ENCODE measurements around the gene RPN1.

RPN1 gene

DNA sequence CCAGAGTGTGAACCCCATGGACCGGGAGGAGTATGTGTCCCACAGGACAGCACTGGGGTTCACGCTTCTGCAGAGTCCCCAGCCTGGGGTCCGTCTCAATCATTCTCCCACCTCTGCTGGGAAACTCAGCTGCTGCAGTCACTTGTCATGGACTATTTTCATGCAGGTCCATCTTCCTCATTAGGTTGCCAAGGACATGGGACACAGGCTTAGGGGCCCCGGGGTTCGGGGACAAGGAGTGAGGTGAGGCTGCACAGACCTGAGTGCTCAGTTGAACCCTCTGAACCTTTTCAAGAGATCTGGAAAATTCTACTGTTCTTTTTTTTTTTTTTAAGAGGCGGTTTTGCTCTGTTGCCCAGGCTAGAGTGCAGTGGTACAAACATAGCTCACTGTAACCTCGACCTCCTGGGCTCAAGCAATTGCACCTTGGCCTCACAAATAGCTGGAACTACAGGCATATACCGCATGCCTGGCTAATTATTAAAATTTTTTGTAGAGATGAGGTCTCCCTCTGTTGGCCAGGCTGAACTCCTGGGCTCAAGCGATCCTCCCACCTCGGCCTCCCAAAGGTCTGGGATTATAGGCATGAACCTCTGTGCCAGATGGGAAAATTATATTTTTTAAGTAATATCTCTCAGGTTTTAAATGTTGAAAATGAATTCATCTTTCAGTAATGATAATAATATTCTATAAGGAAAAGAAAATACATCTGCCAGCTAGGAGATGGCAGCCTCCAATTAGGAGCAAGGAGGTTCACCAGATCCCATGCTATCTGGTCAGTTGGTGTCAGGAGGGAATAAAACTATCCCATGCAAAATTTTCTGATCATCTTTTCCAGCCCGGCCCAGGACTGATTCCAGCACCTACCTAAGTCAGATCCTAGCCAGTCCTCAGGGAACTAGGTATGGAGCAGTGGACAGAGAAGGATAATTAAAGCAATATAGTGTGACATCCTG, 45.2 kb downstream of the RPN1 start:
- CTCF ChIA-PET, result interaction anchor here (1.0 to 6.6 kb wide), 8 partner anchors 11 to 510 kb away, joined by 3 to 69 read pairs (median 6); no protein-coding TSS in a partner anchor
- POLR2A ChIA-PET, result no interaction called here
- DNase-seq (ENCODE audit: extremely low spot score), result no peak
- TF ChIP-seq, protein P1, sequence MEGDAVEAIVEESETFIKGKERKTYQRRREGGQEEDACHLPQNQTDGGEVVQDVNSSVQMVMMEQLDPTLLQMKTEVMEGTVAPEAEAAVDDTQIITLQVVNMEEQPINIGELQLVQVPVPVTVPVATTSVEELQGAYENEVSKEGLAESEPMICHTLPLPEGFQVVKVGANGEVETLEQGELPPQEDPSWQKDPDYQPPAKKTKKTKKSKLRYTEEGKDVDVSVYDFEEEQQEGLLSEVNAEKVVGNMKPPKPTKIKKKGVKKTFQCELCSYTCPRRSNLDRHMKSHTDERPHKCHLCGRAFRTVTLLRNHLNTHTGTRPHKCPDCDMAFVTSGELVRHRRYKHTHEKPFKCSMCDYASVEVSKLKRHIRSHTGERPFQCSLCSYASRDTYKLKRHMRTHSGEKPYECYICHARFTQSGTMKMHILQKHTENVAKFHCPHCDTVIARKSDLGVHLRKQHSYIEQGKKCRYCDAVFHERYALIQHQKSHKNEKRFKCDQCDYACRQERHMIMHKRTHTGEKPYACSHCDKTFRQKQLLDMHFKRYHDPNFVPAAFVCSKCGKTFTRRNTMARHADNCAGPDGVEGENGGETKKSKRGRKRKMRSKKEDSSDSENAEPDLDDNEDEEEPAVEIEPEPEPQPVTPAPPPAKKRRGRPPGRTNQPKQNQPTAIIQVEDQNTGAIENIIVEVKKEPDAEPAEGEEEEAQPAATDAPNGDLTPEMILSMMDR (IDR thresholded peaks at IDR 0.05; ENCODE audit: control extremely low read depth, extremely low read depth, low read depth, missing control alignments), result no peak

DNA sequence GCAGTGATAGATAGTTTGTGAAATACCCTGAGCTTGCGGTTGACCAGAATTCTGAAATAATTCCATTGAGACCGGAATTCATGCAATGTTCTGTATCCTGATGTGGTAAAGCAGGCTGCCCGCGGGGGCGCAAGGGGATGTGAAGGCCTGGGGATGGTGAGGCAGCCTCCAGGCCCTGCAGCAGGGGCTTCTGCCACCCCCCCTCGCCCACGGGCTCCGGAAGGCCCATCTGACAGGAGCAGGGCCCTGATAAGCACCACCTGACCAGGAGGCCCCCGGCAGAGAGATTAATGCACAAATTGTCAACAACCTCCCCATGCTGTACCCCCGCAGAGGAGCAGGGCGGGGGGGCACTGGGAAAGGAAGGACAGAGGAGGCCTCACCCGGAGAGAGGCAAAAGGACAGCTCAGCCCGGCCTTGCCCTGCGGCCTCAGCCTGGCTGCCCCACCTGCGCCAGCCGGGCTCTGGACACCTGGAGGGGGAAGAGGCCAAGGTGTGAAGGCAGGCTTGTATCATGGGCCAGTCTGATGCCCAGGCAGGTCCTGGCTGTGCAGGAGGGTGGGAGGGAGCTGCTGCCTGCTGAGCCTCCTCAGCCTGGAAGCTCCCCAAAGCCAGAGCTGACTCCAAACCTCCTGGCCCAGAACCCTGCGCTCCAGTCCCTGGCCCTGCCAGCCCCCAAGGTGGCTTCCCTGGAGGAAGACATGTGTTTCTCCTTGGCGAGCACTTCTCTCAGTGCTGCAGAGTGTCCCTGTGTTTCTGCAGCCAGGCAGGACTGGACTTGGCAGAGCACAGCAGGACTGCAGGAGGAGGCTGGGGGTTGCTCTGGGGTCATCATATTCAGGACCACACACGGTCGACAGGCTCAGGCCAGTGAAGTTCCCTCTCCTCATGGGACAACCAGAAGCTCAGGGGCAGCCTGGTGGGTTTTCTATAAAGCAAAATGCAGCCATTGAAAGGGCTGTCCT, 46.5 kb downstream of the RPN1 start:
- TF ChIP-seq, protein P1 (IDR thresholded peaks at IDR 0.05; ENCODE audit: control extremely low read depth, extremely low read depth, low read depth, missing control alignments), result no peak
- POLR2A ChIA-PET, result no interaction called here
- CTCF ChIA-PET, result interaction anchor here (1.0 to 6.6 kb wide), 6 partner anchors 12 to 509 kb away, joined by 3 to 69 read pairs (median 6); no protein-coding TSS in a partner anchor
- no peak for DNase-seq (ENCODE audit: extremely low spot score)

DNA sequence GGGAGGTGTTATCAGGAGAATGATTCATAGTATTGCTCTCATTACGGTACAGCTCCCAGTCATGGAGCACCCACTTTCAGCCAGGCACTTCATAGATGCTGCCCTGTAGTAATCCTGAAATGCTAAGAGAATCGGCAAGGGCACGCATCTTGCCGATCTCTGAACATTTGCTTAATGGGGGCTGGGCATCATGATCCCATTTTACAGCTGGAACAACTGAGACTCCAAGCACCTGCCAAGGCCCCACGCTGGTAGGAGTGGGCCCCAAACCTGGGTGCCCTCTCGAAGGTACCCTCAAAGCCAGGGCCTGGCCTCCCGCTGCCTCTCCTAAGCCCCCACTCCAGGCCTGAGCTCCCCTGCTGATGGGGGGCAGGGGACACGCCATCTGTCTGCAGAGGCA, 47.3 kb downstream of the RPN1 start:
- TF ChIP-seq, protein P1 (IDR thresholded peaks at IDR 0.05; ENCODE audit: control extremely low read depth, extremely low read depth, low read depth, missing control alignments), result no peak
- POLR2A ChIA-PET, result no interaction called here
- no peak for DNase-seq (ENCODE audit: extremely low spot score)
- CTCF ChIA-PET, result interaction anchor here (1.1 to 2.0 kb wide), 5 partner anchors 14 to 508 kb away, joined by 3 to 7 read pairs (median 3); no protein-coding TSS in a partner anchor

DNA sequence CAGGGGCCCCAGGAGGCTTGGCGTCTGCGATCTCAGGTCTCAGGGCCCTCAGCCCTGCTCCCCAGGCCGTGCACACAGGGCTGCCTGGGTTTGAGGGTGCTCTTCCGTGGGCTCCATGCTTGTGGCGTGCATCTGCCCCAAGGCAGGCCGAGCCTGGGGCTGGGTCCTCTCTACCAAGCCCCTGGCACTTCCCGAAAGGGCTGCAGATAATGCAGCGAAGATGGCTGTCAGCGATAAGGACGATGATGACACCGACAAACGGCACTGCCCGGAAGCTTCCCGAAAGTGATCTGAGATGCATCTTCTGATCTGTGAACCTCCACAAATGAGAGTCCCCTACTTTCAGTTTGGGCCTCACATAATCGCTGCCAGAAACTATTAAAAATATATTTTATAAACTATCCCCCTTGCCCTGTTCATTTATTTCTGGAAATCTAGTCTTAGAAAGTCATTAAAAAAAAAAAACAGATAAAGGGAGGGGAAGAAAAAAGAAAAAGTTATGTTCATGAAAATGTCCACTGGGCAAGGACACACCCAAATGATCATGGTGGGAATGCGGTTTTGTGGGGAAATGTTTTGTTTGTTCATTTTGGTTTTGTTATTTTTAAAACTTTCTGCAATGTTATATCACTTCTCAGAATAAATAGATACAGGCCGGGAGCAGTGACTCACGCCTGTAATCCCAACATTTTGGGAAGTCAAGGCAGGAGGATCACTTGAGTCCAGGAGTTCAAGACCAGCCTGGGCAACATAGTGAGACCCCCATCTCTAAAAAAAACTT, 51.5 kb downstream of the RPN1 start:
- CTCF ChIA-PET, result interaction anchor here (0.9 kb wide), 1 partner anchor 15 kb away, joined by 3 read pairs; no protein-coding TSS in a partner anchor
- POLR2A ChIA-PET, result no interaction called here
- DNase-seq (ENCODE audit: extremely low spot score), result no peak
- TF ChIP-seq, protein P1 (IDR thresholded peaks at IDR 0.05; ENCODE audit: control extremely low read depth, extremely low read depth, low read depth, missing control alignments), result no peak

DNA sequence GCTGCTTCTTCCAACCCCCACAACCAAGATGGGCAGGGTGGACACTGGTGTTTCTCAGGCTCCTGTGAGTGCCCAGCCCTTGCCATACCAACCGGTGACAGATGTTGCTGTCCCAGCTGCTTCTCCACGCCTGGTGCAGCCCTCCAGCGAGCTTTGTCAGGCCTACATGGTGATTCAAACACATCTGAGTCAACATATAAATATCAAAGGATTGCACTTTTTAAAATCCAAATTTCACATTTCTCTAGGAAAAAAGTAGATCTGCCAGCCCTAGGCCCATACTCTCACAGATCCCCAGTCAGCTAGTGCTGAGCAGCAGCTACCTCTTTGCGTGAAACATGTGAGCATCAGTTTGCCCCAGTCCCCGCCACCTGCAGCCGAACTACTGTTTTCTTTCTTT, 52.7 kb downstream of the RPN1 start:
- CTCF ChIA-PET, result interaction anchor here (1.1 to 3.7 kb wide), 2 partner anchors 10 to 171 kb away, joined by 3 to 33 read pairs; no protein-coding TSS in a partner anchor
- POLR2A ChIA-PET, result no interaction called here
- DNase-seq (ENCODE audit: extremely low spot score), result no peak
- TF ChIP-seq, protein P1 (IDR thresholded peaks at IDR 0.05; ENCODE audit: control extremely low read depth, extremely low read depth, low read depth, missing control alignments), result no peak

Data from GM10248 (cell line).